ENCODE results near the gene CCDC57.
A peak's percentile ranks its signal among the peaks of the same experiment; 100 is the strongest.
"Not testable (repeated sequence)": the region's sequence is repeated elsewhere in the genome, so short reads cannot be mapped to it uniquely, and the experiment has no call there.

CCDC57 gene

DNA sequence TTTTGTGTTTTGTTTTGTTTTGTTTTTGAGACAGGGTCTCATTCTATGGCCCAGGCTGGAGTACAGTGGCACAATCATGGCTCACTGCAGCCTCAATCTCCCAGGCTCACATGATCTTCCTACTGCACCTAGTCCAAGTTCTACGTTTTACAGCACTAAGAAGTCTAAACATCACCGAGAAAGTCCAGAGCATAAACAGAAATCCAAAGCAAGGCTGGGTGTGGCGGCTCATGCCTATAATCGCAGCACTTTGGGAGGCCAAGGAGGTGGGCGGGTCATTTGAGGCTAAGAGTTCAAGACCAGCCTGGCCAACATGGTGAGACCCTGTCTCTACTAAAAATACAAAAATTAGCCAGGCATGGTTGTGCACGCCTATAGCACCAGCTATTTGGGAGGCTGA, 19.6 kb downstream of the CCDC57 start:
- H2BK120ac ChIP-seq (ENCODE audit: low read depth, low read length); H3K14ac ChIP-seq (ENCODE audit: low read length in 2 of 2); H2AK5ac ChIP-seq (ENCODE audit: low read length, severe bottlenecking); H3K79me1 ChIP-seq (replicated peaks; ENCODE audit: low read length, poor library complexity, severe bottlenecking); H2BK15ac ChIP-seq (ENCODE audit: low read depth, poor library complexity, severe bottlenecking); H3K4me1 ChIP-seq (ENCODE audit: control insufficient read depth, insufficient read depth, low read depth, low read length); H3K18ac ChIP-seq (ENCODE audit: low read depth in 1 of 2, low read length in 2 of 2); H3K23ac ChIP-seq (ENCODE audit: low read length in 2 of 2); H3K27ac ChIP-seq (ENCODE audit: low read length, poor library complexity, severe bottlenecking); H4K91ac ChIP-seq (ENCODE audit: low read length); H3K4me3 ChIP-seq (ENCODE audit: insufficient read depth in 1 of 2, low read depth in 1 of 2, low read length in 2 of 2); H2BK5ac ChIP-seq (ENCODE audit: low read depth, low read length, poor library complexity, severe bottlenecking); H4K8ac ChIP-seq (ENCODE audit: low read length); DNase-seq; H2AFZ ChIP-seq (ENCODE audit: low read depth, low read length); H3K9me3 ChIP-seq (ENCODE audit: control insufficient read depth, low read length); H3K27me3 ChIP-seq (ENCODE audit: control insufficient read depth in 1 of 2, insufficient read depth in 1 of 2, low read length in 2 of 2); H3K4me2 ChIP-seq (ENCODE audit: low read length, poor library complexity, severe bottlenecking); H3K9ac ChIP-seq (ENCODE audit: low read length); H2BK12ac ChIP-seq (ENCODE audit: low read length in 2 of 2); H3K4ac ChIP-seq (ENCODE audit: low read depth in 1 of 2, low read length in 2 of 2): not testable (repeated sequence)
- peaks cover 69 to 72% of the 10 kb centered on the region in 2 experiments for H3K36me3 ChIP-seq (ENCODE audit: control insufficient read depth in 1 of 2, insufficient read depth in 2 of 2, low read depth in 1 of 2, low read length in 2 of 2)
- 93% methylated on average over 6 of the region's 6 CpGs for WGBS

DNA sequence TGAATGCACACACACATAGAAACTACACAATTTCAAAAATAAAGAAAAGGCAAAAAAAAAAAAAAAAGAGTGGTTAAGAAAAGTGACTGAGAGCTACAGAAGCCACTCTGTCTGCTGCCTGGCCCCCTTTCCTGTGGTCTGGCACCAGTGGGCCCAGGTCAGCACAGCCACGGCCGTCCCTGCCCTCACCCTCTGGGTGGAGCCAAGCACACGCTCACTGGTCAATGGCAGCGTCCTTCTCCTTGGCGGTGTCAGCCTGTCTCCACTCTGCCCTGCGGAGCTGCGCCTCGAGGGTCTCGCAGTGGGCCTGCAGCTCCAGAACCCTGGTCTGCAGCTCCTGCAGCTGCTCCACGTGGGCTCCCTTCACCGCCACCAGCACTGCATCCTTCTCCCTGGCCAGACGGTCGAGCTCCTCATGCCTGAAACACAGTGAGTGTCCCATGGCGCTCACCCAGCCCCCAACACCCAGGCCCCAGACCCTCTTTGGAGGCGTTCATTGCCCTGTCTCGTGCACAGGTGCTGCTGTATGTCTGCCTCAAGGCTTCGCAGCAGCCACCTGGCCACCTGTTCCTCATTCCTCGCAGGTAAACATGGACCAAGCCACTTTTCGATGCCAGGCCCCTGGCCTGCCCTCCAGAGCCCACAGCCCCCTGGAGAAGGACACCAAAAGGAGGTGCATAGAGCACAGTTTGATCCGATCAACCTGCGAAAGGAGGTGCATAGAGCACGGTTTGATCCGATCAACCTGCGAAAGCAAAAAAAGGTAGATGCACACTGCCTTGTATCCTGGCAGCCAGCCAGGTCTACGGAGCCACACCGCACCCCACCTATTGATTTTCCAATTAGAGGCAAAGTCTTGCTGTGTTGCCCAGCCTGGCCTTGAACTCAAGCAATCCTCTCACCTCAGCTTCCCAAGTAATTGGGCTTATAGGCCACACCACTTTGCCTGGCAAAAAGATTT, 24.4 kb downstream of the CCDC57 start:
- no peak overlapping the region for H3K9ac ChIP-seq (ENCODE audit: low read length)
- H2BK12ac ChIP-seq (ENCODE audit: low read length in 2 of 2), result no peak overlapping the region
- H4K91ac ChIP-seq (ENCODE audit: low read length), result no peak overlapping the region
- H3K36me3 ChIP-seq (ENCODE audit: control insufficient read depth in 1 of 2, insufficient read depth in 2 of 2, low read depth in 1 of 2, low read length in 2 of 2), result peaks cover 59 to 60% of the 10 kb centered on the region in 2 experiments
- H2AFZ ChIP-seq (ENCODE audit: low read depth, low read length), result no peak overlapping the region
- no peak overlapping the region for H3K14ac ChIP-seq (ENCODE audit: low read length in 2 of 2)
- no peaks in the 10 kb centered on the region for H3K27me3 ChIP-seq (ENCODE audit: control insufficient read depth in 1 of 2, insufficient read depth in 1 of 2, low read length in 2 of 2)
- no peak overlapping the region for H3K4me3 ChIP-seq (ENCODE audit: insufficient read depth in 1 of 2, low read depth in 1 of 2, low read length in 2 of 2)
- H2BK120ac ChIP-seq (ENCODE audit: low read depth, low read length), result no peak overlapping the region
- no peak overlapping the region for H2BK5ac ChIP-seq (ENCODE audit: low read depth, low read length, poor library complexity, severe bottlenecking)
- H2BK15ac ChIP-seq (ENCODE audit: low read depth, poor library complexity, severe bottlenecking), result no peak overlapping the region
- H3K79me1 ChIP-seq (replicated peaks; ENCODE audit: low read length, poor library complexity, severe bottlenecking), result no peaks in the 10 kb centered on the region
- H3K23ac ChIP-seq (ENCODE audit: low read length in 2 of 2), result no peak overlapping the region
- no peaks in the 10 kb centered on the region for H3K9me3 ChIP-seq (ENCODE audit: control insufficient read depth, low read length)
- H3K4me2 ChIP-seq (ENCODE audit: low read length, poor library complexity, severe bottlenecking), result no peak overlapping the region
- DNase-seq, result no peak
- H3K4ac ChIP-seq (ENCODE audit: low read depth in 1 of 2, low read length in 2 of 2), result no peak overlapping the region
- H4K8ac ChIP-seq (ENCODE audit: low read length), result no peak overlapping the region
- H3K27ac ChIP-seq (ENCODE audit: low read length, poor library complexity, severe bottlenecking), result no peak overlapping the region
- no peaks in the 10 kb centered on the region for H3K4me1 ChIP-seq (ENCODE audit: control insufficient read depth, insufficient read depth, low read depth, low read length)
- WGBS, result 94% methylated on average over 26 of the region's 26 CpGs
- no peak overlapping the region for H3K18ac ChIP-seq (ENCODE audit: low read depth in 1 of 2, low read length in 2 of 2)
- H2AK5ac ChIP-seq (ENCODE audit: low read length, severe bottlenecking), result no peak overlapping the region

DNA sequence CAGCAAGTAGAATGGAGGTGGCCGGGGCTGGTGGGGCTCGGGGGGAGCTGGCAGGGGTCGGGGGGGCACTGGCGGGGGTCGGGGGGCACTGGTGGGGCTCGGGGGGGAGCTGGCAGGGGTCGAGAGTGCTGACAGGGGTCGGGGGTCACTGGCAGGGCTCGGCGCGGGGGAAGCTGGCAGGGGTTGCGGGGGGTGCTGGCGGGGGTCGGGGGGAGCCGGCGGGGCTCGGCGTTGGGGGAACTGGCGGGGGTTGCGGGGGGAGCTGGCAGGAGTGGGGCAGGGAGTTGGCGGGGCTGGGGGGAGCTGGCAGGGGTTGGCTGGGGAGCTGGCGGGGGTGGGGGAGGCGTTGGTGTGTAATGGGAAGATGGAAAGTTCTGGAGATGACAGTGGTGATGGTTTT, 25.1 kb downstream of the CCDC57 start:
- no peak overlapping the region for H3K4ac ChIP-seq (ENCODE audit: low read depth in 1 of 2, low read length in 2 of 2)
- no peak overlapping the region for H3K9ac ChIP-seq (ENCODE audit: low read length)
- H2BK12ac ChIP-seq (ENCODE audit: low read length in 2 of 2), result no peak overlapping the region
- no peak for DNase-seq
- H2BK120ac ChIP-seq (ENCODE audit: low read depth, low read length), result no peak overlapping the region
- no peak overlapping the region for H2AK5ac ChIP-seq (ENCODE audit: low read length, severe bottlenecking)
- no peak overlapping the region for H2BK5ac ChIP-seq (ENCODE audit: low read depth, low read length, poor library complexity, severe bottlenecking)
- no peak overlapping the region for H3K18ac ChIP-seq (ENCODE audit: low read depth in 1 of 2, low read length in 2 of 2)
- no peaks in the 10 kb centered on the region for H3K27me3 ChIP-seq (ENCODE audit: control insufficient read depth in 1 of 2, insufficient read depth in 1 of 2, low read length in 2 of 2)
- H3K14ac ChIP-seq (ENCODE audit: low read length in 2 of 2), result no peak overlapping the region
- H3K27ac ChIP-seq (ENCODE audit: low read length, poor library complexity, severe bottlenecking), result no peak overlapping the region
- H3K79me1 ChIP-seq (replicated peaks; ENCODE audit: low read length, poor library complexity, severe bottlenecking), result no peaks in the 10 kb centered on the region
- H3K4me3 ChIP-seq (ENCODE audit: insufficient read depth in 1 of 2, low read depth in 1 of 2, low read length in 2 of 2), result no peak overlapping the region
- peaks cover 52 to 58% of the 10 kb centered on the region in 2 experiments for H3K36me3 ChIP-seq (ENCODE audit: control insufficient read depth in 1 of 2, insufficient read depth in 2 of 2, low read depth in 1 of 2, low read length in 2 of 2)
- H3K9me3 ChIP-seq (ENCODE audit: control insufficient read depth, low read length), result no peaks in the 10 kb centered on the region
- whole genome bisulfite sequencing, result no CpG with 5 or more reads among the region's 23 CpGs
- no peak overlapping the region for H2BK15ac ChIP-seq (ENCODE audit: low read depth, poor library complexity, severe bottlenecking)
- H4K91ac ChIP-seq (ENCODE audit: low read length), result no peak overlapping the region
- H3K4me2 ChIP-seq (ENCODE audit: low read length, poor library complexity, severe bottlenecking), result no peak overlapping the region
- H4K8ac ChIP-seq (ENCODE audit: low read length), result no peak overlapping the region
- H3K4me1 ChIP-seq (ENCODE audit: control insufficient read depth, insufficient read depth, low read depth, low read length), result no peaks in the 10 kb centered on the region
- no peak overlapping the region for H3K23ac ChIP-seq (ENCODE audit: low read length in 2 of 2)
- no peak overlapping the region for H2AFZ ChIP-seq (ENCODE audit: low read depth, low read length)

DNA sequence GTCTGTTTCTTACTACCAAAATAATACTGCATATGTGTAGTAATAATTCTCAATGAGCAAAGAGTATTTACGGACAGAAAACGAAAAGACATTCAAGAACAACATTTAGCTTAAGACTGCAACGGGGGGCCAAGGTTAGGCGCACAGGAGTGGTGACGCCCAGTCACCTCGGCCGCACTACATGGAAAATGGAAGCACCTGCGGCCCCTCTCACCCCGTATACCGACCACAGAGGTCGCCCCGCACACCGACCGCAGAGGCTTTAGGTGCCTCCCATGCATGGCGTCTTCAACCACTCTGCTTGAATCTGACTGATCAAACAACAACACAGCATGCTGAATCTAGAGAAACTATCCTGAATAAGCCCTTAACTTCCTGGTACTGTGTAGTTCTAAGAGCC, 26.4 kb downstream of the CCDC57 start:
- Histone ChIP-seq H3K14ac (ENCODE audit: low read length in 2 of 2) (no peak overlapping the region), H3K23ac (ENCODE audit: low read length in 2 of 2) (no peak overlapping the region), H2BK5ac (ENCODE audit: low read depth, low read length, poor library complexity, severe bottlenecking) (no peak overlapping the region), H3K4me3 (ENCODE audit: insufficient read depth in 1 of 2, low read depth in 1 of 2, low read length in 2 of 2) (no peak overlapping the region), H3K4ac (ENCODE audit: low read depth in 1 of 2, low read length in 2 of 2) (no peak overlapping the region), H2AK5ac (ENCODE audit: low read length, severe bottlenecking) (no peak overlapping the region), H3K9me3 (ENCODE audit: control insufficient read depth, low read length) (no peaks in the 10 kb centered on the region), H3K9ac (ENCODE audit: low read length) (no peak overlapping the region), H3K4me2 (ENCODE audit: low read length, poor library complexity, severe bottlenecking) (no peak overlapping the region), H3K4me1 (ENCODE audit: control insufficient read depth, insufficient read depth, low read depth, low read length) (no peaks in the 10 kb centered on the region), H2BK12ac (ENCODE audit: low read length in 2 of 2) (no peak overlapping the region), H3K79me1 (replicated peaks; ENCODE audit: low read length, poor library complexity, severe bottlenecking) (no peaks in the 10 kb centered on the region), H3K18ac (ENCODE audit: low read depth in 1 of 2, low read length in 2 of 2) (no peak overlapping the region), H2AFZ (ENCODE audit: low read depth, low read length) (no peak overlapping the region), H4K91ac (ENCODE audit: low read length) (peak overlapping the region; percentile 37), H3K27me3 (ENCODE audit: control insufficient read depth in 1 of 2, insufficient read depth in 1 of 2, low read length in 2 of 2) (no peaks in the 10 kb centered on the region), H3K27ac (ENCODE audit: low read length, poor library complexity, severe bottlenecking) (no peak overlapping the region), H2BK15ac (ENCODE audit: low read depth, poor library complexity, severe bottlenecking) (no peak overlapping the region), H3K36me3 (ENCODE audit: control insufficient read depth in 1 of 2, insufficient read depth in 2 of 2, low read depth in 1 of 2, low read length in 2 of 2) (peaks cover 45 to 53% of the 10 kb centered on the region in 2 experiments), H2BK120ac (ENCODE audit: low read depth, low read length) (no peak overlapping the region), H4K8ac (ENCODE audit: low read length) (no peak overlapping the region)
- 98% methylated on average over 15 of the region's 15 CpGs for WGBS
- no peak for DNase-seq
